Endometrial microvascular endothelial cells (primary cell): Measurements from ENCODE around the gene UTY. TPM values are rescaled to one million over a fixed set of nuclear protein-coding genes. Genes with fewer than 3 reads are reported as not detected.
"Not testable (repeated sequence)": the region's sequence is repeated elsewhere in the genome, so short reads cannot be mapped to it uniquely, and the experiment has no call there.

ENCODE experiments used
- in situ Hi-C: cut with HindIII; loops from 2 replicates; pipeline ENCODE4 v1.10.0; 2017; ENCODE audit warnings: low sequenced_read_pairs, low pct_unique_long_range_greater_than_20kb; ENCODE audit errors: inconsistent ontology term
- total RNA-seq: library from RNA; depleted of rRNA; stranded (reverse); fragments of >200 nt; gene quantifications from one replicate; pipeline ENCODE4 v1.2.3, GENCODE V29; 2015; ENCODE audit errors: inconsistent ontology term

The UTY gene
- total RNA-seq, 1 donor from 2014 or later: not detected

DNA sequence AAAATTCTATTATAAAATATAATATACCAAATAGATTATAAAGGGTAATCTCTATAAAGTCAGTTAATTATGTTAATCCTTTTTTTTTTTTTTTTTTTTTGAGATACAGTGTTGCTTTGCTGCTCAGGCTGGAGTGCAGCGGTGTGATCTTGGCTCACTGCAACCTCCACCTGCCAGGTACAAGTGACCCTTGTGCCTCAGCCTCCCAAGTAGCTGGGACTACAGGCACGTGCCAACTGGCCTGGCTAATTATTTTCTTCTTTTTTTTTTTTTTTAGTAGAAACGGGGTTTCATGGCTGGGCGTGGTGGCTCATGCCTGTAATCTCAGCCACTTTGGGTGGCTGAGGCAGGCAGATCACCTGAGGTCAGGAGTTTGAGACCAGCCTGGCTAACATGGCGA lies 141.9 kb downstream of the UTY start:
- in situ Hi-C loops: no loop called here

DNA sequence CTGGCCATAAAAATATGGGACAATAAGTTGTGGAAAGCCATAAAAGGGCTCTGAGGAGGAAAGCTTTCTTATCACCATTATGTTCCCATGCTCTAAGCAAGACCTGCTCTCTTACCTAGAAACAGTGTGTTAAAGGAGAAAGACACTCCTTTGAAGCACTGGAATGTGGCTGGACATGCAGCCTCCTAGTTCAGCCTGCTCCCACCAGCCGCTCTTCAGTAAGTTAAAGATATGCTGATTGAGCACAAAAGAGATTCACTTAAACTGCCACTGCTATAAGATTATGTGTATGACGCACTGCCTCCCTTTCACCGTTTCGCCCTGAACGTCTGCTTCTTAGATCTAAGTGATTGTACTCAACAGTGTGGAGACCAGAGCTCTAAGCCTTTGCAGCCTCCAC lies 146.0 kb downstream of the UTY start:
- in situ Hi-C loops: no loop called here

DNA sequence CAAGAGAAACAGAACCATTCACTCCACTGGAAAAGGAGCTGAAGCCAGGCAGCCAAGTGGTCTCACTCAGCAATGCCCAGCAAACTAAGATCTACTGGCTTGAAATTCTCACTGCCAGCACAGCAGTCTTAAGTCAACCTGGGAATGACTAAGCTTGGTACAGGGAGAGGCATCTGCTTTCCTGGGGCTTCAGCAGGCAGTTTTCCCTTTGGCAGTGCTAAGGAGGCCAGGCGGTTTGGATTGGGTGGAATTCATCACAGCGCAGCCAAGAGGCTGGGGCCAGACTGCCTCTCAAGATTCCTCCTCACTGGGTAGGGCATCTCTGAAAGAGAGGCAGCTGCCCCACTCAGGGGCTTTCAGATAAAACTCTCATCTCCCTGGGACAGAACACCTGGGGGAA lies 149.2 kb downstream of the UTY start:
- in situ Hi-C loops: no loop called here

DNA sequence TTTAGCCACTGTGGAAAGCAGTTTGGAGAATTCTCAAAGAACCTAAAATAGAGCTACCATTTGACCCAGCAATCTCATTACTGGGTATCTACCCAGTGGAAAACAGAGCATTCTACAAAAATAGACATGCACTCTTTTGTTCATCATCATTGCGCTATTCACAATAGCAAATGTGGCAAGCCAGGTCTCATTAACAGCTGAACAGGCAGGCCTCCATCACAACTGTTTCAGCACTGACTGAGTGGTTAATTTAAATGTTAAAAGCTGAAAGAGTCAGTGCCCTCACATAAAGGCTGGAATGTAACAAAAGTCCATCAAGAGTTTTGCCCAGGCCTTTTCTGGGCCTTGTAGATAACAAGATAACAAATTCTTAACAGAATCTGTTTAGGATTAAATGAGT lies 166.9 kb downstream of the UTY start:
- in situ Hi-C loops: no loop called here

DNA sequence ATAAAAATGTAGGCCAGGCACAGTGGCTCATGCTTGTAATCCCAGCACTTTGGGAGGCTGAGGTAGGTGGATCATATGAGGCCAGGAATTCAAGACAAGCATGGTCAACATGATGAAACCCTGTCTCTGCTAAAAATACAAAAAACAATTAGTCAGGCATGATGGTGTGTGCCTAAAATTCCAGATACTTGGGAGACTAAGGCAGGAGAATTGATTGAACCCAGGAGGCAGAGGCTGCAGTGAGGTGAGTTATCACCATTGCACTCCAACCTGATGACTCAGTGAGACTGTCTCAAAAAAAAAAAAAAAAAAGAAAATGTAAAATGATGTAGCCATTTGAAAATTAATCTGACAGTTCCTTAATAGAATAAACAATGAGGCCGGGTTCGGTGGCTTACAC lies 171.9 kb downstream of the UTY start:
- in situ Hi-C loops: no loop called here

DNA sequence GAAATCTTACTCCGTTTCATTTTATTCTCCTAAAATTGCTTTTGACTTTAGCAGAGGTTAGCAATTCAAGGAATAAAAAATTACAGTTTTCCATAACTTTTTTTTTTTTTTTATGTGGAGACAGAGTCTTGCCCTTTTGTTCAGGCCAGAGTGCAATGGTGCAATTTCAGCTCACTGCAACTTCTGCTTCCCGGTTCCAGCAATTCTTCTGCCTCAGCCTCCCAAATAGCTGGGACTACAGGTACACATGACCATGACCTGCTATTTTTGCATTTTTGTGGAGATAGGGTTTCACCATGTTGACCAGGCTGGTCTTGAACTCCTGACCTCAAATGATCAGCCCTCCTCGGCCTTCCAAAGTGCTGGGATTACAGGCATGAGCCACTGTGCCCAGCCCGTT lies 179.0 kb downstream of the UTY start:
- in situ Hi-C loops: no loop called here

DNA sequence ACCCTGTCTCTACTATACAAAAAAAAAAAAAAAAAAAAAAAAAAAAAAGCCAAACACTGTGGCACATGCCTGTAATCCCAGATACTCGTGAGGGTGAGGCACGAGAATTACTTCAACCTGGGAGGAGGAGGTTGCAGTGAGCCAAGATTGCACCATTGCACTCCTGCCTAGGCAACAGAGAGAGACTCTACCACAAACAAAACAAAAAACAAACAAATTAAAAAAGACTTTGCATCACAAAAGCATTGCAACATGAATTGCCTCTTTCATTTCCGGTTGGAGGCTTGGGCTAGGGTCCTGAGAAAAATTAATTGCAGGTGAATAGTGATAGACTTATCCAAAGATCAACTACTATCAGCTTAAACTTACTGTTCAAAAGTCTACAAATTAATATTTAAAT lies 180.4 kb downstream of the UTY start:
- in situ Hi-C loops: no loop called here

DNA sequence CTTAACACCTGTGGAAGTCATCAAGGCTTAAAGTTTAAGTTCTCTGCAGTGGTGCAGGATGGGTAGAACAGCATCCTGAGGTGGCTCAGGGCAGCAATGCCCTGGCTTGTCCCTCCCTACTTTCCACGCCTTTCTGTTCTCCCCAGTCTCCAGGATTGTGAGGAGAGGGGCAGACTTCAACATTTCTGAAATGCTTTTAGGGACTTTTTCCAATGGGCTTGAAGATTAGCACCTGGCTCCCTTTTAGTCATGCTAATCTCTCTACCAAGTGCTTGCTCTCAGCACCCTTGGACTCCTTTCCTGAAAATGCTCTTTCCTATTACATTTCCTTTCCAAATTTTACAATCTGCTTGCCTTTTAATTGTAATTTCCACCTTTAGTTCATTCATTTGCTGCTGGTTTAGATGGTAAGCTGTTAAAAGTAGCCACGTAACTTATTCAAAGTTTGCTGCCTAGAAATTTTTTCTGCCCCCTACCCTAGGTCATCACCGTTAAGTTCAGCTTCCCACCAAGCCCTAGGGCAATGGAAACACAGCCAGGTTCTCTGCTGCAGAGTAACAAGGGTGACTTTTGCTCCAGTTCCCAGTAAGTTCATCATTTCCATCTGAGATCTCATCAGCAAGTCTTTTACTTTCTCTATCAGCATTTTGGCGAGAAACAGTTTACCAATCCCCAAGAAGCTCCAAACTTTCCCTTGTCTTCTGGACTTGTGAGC lies 183.5 kb downstream of the UTY start:
- in situ Hi-C loops: no loop called here

DNA sequence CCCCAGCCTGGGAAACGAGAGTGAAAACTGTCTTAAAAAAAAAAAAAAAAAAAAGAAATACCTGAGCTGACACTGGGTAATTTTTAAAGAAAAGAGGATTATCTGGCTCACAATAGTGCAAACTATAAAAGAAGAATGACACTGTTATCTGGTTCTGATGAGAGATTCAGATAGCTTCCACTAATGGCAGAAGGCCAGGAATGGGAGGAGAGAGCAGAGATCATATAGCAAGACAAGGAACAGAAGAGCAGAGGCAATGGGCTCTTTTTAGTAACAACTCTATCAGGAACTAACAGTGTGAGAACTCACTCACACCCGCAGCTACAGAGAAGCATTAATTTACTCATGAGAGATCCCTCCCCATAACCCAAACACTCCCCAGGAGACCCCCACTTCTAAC lies 184.8 kb downstream of the UTY start:
- in situ Hi-C loops: no loop called here

DNA sequence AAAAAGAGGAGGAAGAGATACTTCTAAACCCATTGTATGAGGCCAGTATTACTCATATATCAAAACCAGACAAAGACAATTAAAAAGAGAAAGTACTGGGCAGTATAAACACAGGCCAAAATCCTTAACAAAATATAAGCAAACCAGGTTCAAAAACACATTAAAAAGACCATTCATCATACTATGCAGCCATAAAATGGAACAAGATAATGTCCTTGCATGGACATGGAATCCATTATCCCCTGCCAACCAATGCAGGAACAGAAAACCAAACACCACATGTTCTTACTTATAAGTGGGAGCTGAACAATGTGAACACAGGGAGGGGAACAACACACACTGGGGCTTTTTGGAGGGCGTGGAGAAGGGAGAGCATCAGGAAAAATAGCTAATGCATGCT lies 188.6 kb downstream of the UTY start:
- in situ Hi-C loops: no loop called here

DNA sequence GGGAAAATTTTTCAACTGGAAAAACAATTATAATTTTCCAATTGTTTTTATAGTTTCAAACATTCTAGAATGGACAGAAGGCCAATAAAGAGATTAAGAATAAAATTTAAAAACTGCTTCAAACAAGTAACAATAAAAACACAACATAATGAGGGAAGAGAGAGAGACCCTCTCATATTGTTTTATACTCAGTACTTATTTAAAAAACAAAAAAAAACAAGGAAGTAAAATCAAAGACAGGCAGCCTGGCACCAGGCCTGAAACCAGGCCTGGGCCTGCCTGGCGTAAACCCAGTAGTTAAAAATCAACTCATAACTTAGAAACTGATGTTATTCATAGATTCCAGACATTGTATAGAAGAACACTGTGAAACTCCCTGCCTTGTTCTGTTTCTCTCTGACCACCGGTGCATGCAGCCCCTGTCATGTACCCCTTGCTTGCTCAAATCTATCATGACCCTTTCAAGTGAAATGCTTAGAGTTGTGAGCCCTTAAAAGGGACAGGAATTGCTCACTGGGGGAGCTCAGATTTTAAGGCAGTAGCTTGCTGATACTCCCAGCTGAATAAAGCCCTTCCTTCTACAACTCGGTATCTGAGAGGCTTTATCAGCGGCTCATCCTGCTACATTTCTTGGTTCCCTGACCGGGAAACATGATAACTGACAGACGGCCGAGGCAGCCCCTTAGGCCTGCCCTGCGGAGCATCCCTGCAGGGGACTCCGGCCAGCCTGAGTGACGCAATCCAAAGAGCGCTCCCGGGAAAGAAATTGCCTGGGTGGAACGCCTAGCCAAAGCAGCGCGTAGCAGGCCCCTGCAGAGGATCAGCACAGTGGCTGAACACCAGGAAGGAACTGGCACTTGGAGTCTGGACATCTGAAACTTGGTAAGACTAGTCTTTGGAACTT lies 197.4 kb downstream of the UTY start:
- in situ Hi-C loops: not testable (repeated sequence)

DNA sequence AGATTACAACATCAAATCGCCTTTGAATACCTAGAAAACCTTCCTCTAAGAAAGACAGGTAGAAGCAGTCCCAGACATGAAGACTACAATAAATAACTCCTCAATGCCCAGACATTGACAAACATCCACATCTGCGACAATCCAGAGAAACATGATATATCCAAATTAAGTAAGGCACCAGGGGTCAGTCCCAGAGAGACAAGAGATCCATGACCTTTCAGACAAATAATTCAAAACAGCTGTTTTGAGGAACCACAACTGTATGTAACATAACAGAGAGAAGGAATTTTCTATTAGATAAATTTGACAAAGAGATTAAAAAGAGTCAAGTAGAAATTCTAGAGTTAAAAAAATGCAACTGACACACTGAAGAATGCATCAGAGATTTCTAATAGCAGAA lies 200.3 kb downstream of the UTY start:
- in situ Hi-C loops: no loop called here

DNA sequence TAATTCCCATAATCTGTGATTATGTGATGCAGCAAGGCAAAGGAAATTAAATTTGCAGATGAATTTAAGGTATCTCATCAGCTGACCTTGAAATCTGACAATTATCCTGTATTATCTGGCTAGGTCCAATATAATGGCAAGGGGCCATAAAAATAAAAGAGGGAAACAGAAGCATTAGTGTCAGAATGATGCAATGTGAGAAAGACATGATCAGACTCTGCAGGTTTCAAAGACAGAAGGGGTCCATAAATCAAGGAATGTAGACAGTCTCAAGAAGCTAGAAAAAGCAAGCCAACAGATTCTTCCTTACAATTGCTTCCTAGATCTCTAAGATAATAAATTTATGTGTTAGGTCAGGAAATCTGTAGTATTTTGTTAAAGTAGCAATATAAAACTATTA lies 208.1 kb downstream of the UTY start:
- in situ Hi-C loops: no loop called here

DNA sequence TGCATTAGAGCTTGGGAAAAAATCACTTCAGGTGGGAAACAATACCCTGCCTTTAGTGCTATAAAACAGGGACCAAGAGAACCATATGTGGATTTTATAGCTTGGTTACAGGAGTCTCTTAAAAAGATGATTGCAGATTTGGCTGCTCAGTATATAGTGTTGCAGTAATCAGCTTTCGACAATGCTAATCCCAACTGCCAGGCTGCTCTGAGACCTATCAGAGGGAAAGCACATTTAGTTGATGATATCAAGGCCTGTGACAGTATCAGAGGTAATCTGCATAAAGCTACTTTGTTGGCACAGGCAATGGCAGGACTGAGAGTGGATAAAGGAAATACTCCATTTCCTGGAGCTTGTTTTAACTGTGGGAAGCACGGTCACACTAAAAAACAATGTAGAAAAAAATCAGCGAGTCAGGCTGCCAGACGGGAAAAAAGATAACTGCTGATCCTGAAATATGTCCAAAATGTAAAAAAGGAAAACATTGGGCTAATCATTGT lies 225.8 kb downstream of the UTY start:
- in situ Hi-C loops: not testable (repeated sequence)

DNA sequence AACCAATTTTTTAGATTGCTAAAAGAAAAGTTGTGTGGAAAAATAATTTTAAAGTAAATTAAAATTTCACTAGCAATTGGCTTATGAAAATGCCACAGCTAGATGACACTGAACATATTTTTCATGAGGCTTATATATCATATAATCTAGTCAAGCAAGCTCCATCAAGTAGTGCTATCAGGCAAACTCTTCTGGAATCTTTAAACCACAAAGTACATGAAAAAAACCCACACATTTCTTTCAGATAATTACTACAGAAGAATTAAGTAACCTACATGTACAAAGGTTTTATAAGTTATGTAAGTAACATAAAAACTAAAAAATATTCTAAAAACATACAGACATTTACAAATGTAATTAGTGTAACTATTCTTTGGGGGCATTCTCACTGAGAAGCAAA lies 229.4 kb downstream of the UTY start:
- in situ Hi-C loops: no loop called here

DNA sequence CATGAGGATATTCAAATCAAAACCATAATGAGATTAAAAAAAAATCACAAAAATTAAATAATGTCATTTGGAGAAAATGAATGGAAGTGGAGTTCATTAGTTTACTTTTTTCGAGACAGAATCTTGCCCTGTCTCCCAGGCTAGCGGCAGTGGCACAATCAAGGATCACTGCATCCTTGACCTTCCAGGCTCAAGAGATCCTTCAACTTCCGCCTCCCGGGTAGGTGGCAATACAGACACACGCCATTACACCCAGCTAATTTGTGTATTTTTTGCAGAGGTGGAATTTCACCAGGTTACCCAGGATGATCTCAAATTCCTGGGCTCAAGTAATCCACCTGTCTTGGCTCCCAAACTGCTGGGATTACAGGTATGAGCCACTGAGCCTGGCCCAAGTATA lies 236.1 kb downstream of the UTY start:
- in situ Hi-C loops: no loop called here

DNA sequence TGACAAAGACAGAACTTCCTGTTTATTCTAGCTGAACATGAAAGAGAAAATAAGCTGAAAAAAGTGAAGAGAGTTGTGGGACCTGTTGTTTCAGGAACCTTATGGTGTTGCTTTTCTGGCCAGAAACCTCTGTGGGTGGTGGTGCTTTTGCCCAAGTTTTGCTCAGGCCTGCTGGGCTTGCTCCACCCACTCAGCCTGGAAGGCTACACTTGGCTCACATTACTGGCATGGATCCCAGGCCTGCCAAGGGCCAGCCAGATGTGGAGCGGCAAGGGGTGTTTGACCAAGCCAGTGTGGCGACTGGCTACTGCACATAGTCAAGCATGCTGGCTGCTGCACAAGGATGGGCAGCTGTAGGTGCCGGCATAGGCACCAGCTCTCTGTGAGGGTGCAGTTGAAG lies 245.9 kb downstream of the UTY start:
- in situ Hi-C loops: no loop called here

DNA sequence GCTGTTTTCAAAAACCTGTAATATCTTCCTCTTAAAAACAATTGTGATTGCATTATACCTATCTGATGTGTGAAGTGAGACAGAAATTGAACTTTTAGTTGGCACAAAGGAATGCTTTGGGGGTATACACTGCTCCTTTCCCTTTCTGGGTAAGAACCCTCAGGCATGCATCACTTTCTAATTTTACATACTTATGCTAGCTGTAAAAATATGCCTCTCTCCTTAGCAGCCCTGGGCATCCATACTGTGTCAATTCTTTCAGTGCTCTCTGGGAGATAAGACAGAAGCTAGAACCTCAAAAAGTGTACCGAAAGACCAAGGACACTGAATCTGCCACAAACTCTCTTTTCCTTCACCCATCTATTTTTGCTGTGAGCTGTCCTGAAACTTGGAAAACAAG lies 246.7 kb downstream of the UTY start:
- in situ Hi-C loops: no loop called here

DNA sequence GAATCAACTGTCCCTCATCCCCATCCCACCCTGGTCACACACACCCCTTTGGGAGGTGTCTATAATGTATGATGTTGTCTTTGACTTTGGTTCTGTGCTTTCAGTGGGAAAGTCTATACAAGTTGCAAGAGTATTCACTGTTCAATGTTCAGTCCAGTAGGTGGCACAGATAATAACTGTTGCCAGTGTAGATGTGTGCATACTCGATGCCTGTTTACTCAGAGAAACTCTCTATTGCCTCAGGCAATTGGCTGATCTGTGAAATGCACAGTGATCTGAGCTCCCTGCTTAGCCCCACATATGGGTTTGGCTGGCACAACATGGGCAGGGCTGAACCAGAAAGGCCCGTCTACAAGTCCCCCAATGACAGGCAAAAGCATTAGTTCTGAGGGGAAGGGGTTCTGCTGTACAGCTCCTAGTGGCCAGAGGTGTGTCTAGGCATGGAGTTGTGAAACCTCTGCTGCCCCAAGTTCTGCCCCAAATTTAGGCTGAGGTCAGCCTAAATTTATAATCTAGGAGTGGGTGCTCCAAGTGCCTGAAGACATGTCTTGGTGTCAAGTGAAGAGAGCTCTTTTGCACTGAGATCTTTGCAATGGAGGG lies 252.4 kb downstream of the UTY start:
- in situ Hi-C loops: no loop called here
